Mammary epithelial cell (primary cell): ENCODE data around the gene MSMO1.

Experiments used
- CTCF ChIP-seq, 2 donors: IDR thresholded peaks in 1 of 2; conservative IDR thresholded peaks in 1 of 2; 2 replicates each; pipeline ENCODE4 v1.5.1; 2011 to 2012; ENCODE audit warnings: inconsistent platforms in 2 of 2, low read length in 2 of 2, mild to moderate bottlenecking in 2 of 2, control low read depth in 1 of 2, low read depth in 1 of 2; ENCODE audit not compliant: insufficient read depth in 1 of 2; ENCODE audit errors: extremely low read depth in 1 of 2
- EZH2 ChIP-seq: IDR thresholded peaks from 2 replicates; pipeline ENCODE4 v1.6.1; 2012; ENCODE audit warnings: low read length, inconsistent platforms, borderline replicate concordance

- no peak for TF ChIP-seq CTCF (conservative IDR thresholded peaks at IDR 0.05 in 1 of 2, IDR thresholded peaks at IDR 0.05 in 1 of 2; ENCODE audit: extremely low read depth in 1 of 2, insufficient read depth in 1 of 2, low read depth in 1 of 2, low read length in 2 of 2)
- TF ChIP-seq EZH2 = no peak
These were observed 9.3 kb downstream of the MSMO1 start for GRCh38 chr4:165336743-165337142.
